PC-3 (cell line): ENCODE data around the gene CLPTM1L. TPM values are rescaled to one million over a fixed set of nuclear protein-coding genes. Genes with fewer than 3 reads are reported as not detected.

Experiments
- ATAC-seq: fragments of 200-7000 bp; cut with Tn5 transposase; 2 replicates; pipeline ENCODE4 v1.9.1; 2020; ENCODE audit warnings: mild to moderate bottlenecking, moderate library complexity
- BruUV-seq: library from RNA; stranded (reverse); fragments of 400-500 nt; replicated peaks from 2 replicates; lab custom pipeline; 2021; lab: Mats Ljungman, UMichigan
- CTCF ChIA-PET: fragments of 300-600 bp; sonication (Branson Sonifier 250); formaldehyde crosslinking; loops from one replicate; lab custom pipeline; 2022; ENCODE audit warnings: antibody characterized with exemption; lab: Charles Lee
- POLR2A ChIA-PET: fragments of 300-600 bp; sonication (Branson Sonifier 250); formaldehyde crosslinking; loops from one replicate; lab custom pipeline; 2022; ENCODE audit warnings: antibody characterized with exemption; ENCODE audit not compliant: unreplicated experiment; lab: Charles Lee
- DNase-seq: peaks from one replicate; pipeline ENCODE4 v3.0.0-alpha.2; 2015
- H2AFZ ChIP-seq: fragments of 300-600 bp; sonication (generic); 2 replicates; pipeline ENCODE4 v1.6.0; 2016; ENCODE audit warnings: antibody characterized with exemption, low read length
- H3F3A ChIP-seq: fragments of 300-600 bp; sonication (generic); one replicate; pipeline ENCODE4 v1.6.0; 2017; ENCODE audit warnings: antibody characterized with exemption, low read length, control low read depth, mild to moderate bottlenecking; ENCODE audit not compliant: unreplicated experiment
- H3K27ac ChIP-seq: fragments of 300-600 bp; sonication (generic); 2 replicates; pipeline ENCODE4 v1.5.1; 2016; ENCODE audit warnings: mild to moderate bottlenecking, low read length
- H3K27me3 ChIP-seq: fragments of 300-600 bp; sonication (generic); 2 replicates; pipeline ENCODE4 v1.6.1; 2016; ENCODE audit warnings: low read length, mixed read lengths
- H3K36me3 ChIP-seq: fragments of 300-600 bp; sonication (generic); 2 replicates; pipeline ENCODE4 v1.6.1; 2016; ENCODE audit warnings: low read depth, mixed run types, low read length, mixed read lengths
- H3K4me1 ChIP-seq: fragments of 300-600 bp; sonication (generic); 2 replicates; pipeline ENCODE4 v1.5.1; 2016; ENCODE audit warnings: low read length; ENCODE audit not compliant: insufficient read depth
- H3K4me2 ChIP-seq: fragments of 300-600 bp; sonication (generic); 2 replicates; pipeline ENCODE4 v1.6.0; 2016; ENCODE audit warnings: low read length
- H3K4me3 ChIP-seq: fragments of 300-600 bp; sonication (generic); 2 replicates; pipeline ENCODE4 v1.5.1; 2016; ENCODE audit warnings: mild to moderate bottlenecking, low read length, mixed read lengths
- H3K79me2 ChIP-seq: fragments of 300-600 bp; sonication (generic); 2 replicates; pipeline ENCODE4 v1.6.1; 2017; ENCODE audit warnings: low read length, mixed read lengths
- H3K9ac ChIP-seq: fragments of 300-600 bp; sonication (generic); 2 replicates; pipeline ENCODE4 v1.6.0; 2016; ENCODE audit warnings: mild to moderate bottlenecking, low read length
- H3K9me2 ChIP-seq: fragments of 300-600 bp; sonication (generic); replicated peaks from 2 replicates; pipeline ENCODE4 v1.6.1; 2016; ENCODE audit warnings: mixed run types, low read length, mixed read lengths
- H3K9me3 ChIP-seq: fragments of 300-600 bp; sonication (generic); 2 replicates; pipeline ENCODE4 v1.6.1; 2016; ENCODE audit warnings: low read length, mixed read lengths
- H4K20me1 ChIP-seq: fragments of 300-600 bp; sonication (generic); 2 replicates; pipeline ENCODE4 v1.6.1; 2016; ENCODE audit warnings: low read length, mixed read lengths
- CTCF ChIP-seq: fragments of 300-600 bp; sonication (generic); conservative IDR thresholded peaks from 2 replicates; pipeline ENCODE4 v1.5.1; 2017; ENCODE audit warnings: antibody characterized with exemption, low read depth, mild to moderate bottlenecking, low read length
- EZH2 ChIP-seq: fragments of 300-600 bp; sonication (generic); IDR thresholded peaks from one replicate; pipeline ENCODE4 v1.6.1; 2017; ENCODE audit warnings: antibody characterized with exemption, mild to moderate bottlenecking, low read length; ENCODE audit not compliant: unreplicated experiment
- EZH2phosphoT487 ChIP-seq: fragments of 300-600 bp; sonication (generic); IDR thresholded peaks from 2 replicates; pipeline ENCODE4 v1.6.1; 2018; ENCODE audit warnings: mild to moderate bottlenecking, antibody characterized with exemption, low read length, borderline replicate concordance
- intact Hi-C: fragments of 100-400 bp; cut with micrococcal nuclease; formaldehyde crosslinking; loops from 2 replicates; pipeline ENCODE4 v1.9.0; 2023
- total RNA-seq: library from RNA; depleted of rRNA; stranded (reverse); fragments of >200 nt; gene quantifications from 2 replicates; pipeline ENCODE4 v1.2.3, GENCODE V29; 2014

The CLPTM1L gene
- total RNA-seq, 1 experiment from 2014 or later: 463 TPM

GRCh38 chr5:1324719-1325190 lies 20.1 kb downstream of the CLPTM1L start:
- Histone ChIP-seq H3K4me3 (no peak overlapping the region), H3K27me3 (no peaks in the 10 kb centered on the region), H3K4me1 (peaks cover 8% of the 10 kb centered on the region; the same call in 1 of the 2 replicates), H3K79me2 (no peaks in the 10 kb centered on the region), H3K36me3 (peaks cover 52% of the 10 kb centered on the region), H2AFZ (no peak overlapping the region), H3K9me3 (no peaks in the 10 kb centered on the region), H3K9ac (no peak overlapping the region), H3K4me2 (no peak overlapping the region), H4K20me1 (peaks cover 5% of the 10 kb centered on the region; the same call in 1 of the 2 replicates), H3F3A (no peaks in the 10 kb centered on the region), H3K27ac (no peak overlapping the region), H3K9me2 (no peaks in the 10 kb centered on the region)
- ChIA-PET CTCF (no interaction called here), POLR2A (no interaction called here)
- DNase-seq (no peak), ATAC-seq (no peak)
- TF ChIP-seq EZH2 (no peak), EZH2phosphoT487 (no peak), CTCF (no peak)
- BruUV-seq: no TSS peak
- intact Hi-C loops: no loop called here

- ATAC-seq: no peak
- BruUV-seq: no TSS peak
- POLR2A ChIA-PET: no interaction called here
These were observed 20.6 kb downstream of the CLPTM1L start for GRCh38 chr5:1324301-1324700.

More at GRCh38 chr5:1324301-1324700, 20.6 kb downstream of the CLPTM1L start:
- intact Hi-C loops: no loop called here
- no peak overlapping the region for H3K4me2 ChIP-seq
- peaks cover 52% of the 10 kb centered on the region for H3K36me3 ChIP-seq
- no peak for DNase-seq
- no peaks in the 10 kb centered on the region for H3F3A ChIP-seq
- H3K9me2 ChIP-seq: no peaks in the 10 kb centered on the region
- H3K4me1 ChIP-seq: peaks cover 8% of the 10 kb centered on the region; the same call in 1 of the 2 replicates
- H3K79me2 ChIP-seq: no peaks in the 10 kb centered on the region
- no peak overlapping the region for H3K4me3 ChIP-seq
- TF ChIP-seq CTCF (no peak), EZH2 (no peak), EZH2phosphoT487 (no peak)
- no peaks in the 10 kb centered on the region for H3K9me3 ChIP-seq
- H2AFZ ChIP-seq: no peak overlapping the region
- no peaks in the 10 kb centered on the region for H3K27me3 ChIP-seq
- H3K9ac ChIP-seq: no peak overlapping the region
- H3K27ac ChIP-seq: no peak overlapping the region
- CTCF ChIA-PET: no interaction called here
- peaks cover 5% of the 10 kb centered on the region; the same call in 1 of the 2 replicates for H4K20me1 ChIP-seq
